Parathyroid adenoma (tissue), 2 donors: ENCODE data around the gene SLAMF1.

Experiments
- H2AFZ ChIP-seq: fragments of 300-600 bp; sonication (generic); one replicate; pipeline ENCODE4 v1.7.0; 2017; ENCODE audit warnings: antibody characterized with exemption, mild to moderate bottlenecking
- H3K27ac ChIP-seq: fragments of 300-600 bp; sonication (generic); one replicate; pipeline ENCODE4 v1.7.0; 2017
- H3K27me3 ChIP-seq: fragments of 300-600 bp; sonication (generic); one replicate; pipeline ENCODE4 v1.7.0; 2017; ENCODE audit warnings: low read length; ENCODE audit not compliant: control insufficient read depth, insufficient read depth
- H3K36me3 ChIP-seq: fragments of 300-600 bp; sonication (generic); one replicate; pipeline ENCODE4 v1.7.0; 2017; ENCODE audit warnings: low read length; ENCODE audit not compliant: control insufficient read depth, insufficient read depth
- H3K4me1 ChIP-seq: fragments of 300-600 bp; sonication (generic); one replicate; pipeline ENCODE4 v1.7.0; 2017; ENCODE audit warnings: control low read depth
- H3K4me2 ChIP-seq: fragments of 300-600 bp; sonication (generic); one replicate; pipeline ENCODE4 v1.7.0; 2017; ENCODE audit warnings: low read length
- H3K4me3 ChIP-seq: fragments of 300-600 bp; sonication (generic); one replicate; pipeline ENCODE4 v1.7.0; 2017; ENCODE audit warnings: low read depth, low read length
- H3K79me2 ChIP-seq: fragments of 300-600 bp; sonication (generic); one replicate; pipeline ENCODE4 v1.7.0; 2017; ENCODE audit warnings: control low read depth
- H3K9ac ChIP-seq: fragments of 300-600 bp; sonication (generic); one replicate; pipeline ENCODE4 v1.7.0; 2017; ENCODE audit warnings: mild to moderate bottlenecking
- H3K9me3 ChIP-seq: fragments of 300-600 bp; sonication (generic); one replicate; pipeline ENCODE4 v1.7.0; 2017; ENCODE audit warnings: low read length; ENCODE audit not compliant: control insufficient read depth
- CTCF ChIP-seq: fragments of 300-600 bp; sonication (generic); IDR thresholded peaks from one replicate; pipeline ENCODE4 v1.7.0; 2017; ENCODE audit warnings: antibody characterized with exemption, mild to moderate bottlenecking
- donor health status: primary hyperparathyroidism.

The SLAMF1 gene

GRCh38 chr1:160638540-160638857, 8.3 kb downstream of the SLAMF1 start:
- no peak for TF ChIP-seq CTCF
- H3K27me3 ChIP-seq: no peaks in the 10 kb centered on the region
- H3K27ac ChIP-seq: no peak overlapping the region
- no peaks in the 10 kb centered on the region for H3K79me2 ChIP-seq
- no peak overlapping the region for H3K4me2 ChIP-seq
- no peak overlapping the region for H3K9ac ChIP-seq
- H3K36me3 ChIP-seq: no peaks in the 10 kb centered on the region
- H3K4me3 ChIP-seq: no peak overlapping the region
- H3K4me1 ChIP-seq: no peaks in the 10 kb centered on the region
- no peaks in the 10 kb centered on the region for H3K9me3 ChIP-seq
- no peak overlapping the region for H2AFZ ChIP-seq

GRCh38 chr1:160637821-160638539, 8.9 kb downstream of the SLAMF1 start:
- Histone ChIP-seq H3K4me2 (no peak overlapping the region), H3K9me3 (no peaks in the 10 kb centered on the region), H3K4me1 (no peaks in the 10 kb centered on the region), H3K27ac (no peak overlapping the region), H3K9ac (no peak overlapping the region), H3K4me3 (no peak overlapping the region), H3K79me2 (no peaks in the 10 kb centered on the region), H3K27me3 (no peaks in the 10 kb centered on the region), H3K36me3 (no peaks in the 10 kb centered on the region), H2AFZ (no peak overlapping the region)
- no peak for TF ChIP-seq CTCF

- Histone ChIP-seq H2AFZ (no peak overlapping the region), H3K9ac (no peak overlapping the region), H3K27ac (no peak overlapping the region), H3K4me2 (no peak overlapping the region), H3K9me3 (no peaks in the 10 kb centered on the region), H3K4me3 (no peak overlapping the region), H3K79me2 (no peaks in the 10 kb centered on the region), H3K36me3 (no peaks in the 10 kb centered on the region), H3K4me1 (no peaks in the 10 kb centered on the region), H3K27me3 (no peaks in the 10 kb centered on the region)
- TF ChIP-seq CTCF: no peak
Measured at GRCh38 chr1:160637065-160637464, 9.8 kb downstream of the SLAMF1 start.

GRCh38 chr1:160636547-160636946, 10.3 kb downstream of the SLAMF1 start:
- H3K27me3 ChIP-seq: no peaks in the 10 kb centered on the region
- no peak overlapping the region for H2AFZ ChIP-seq
- no peaks in the 10 kb centered on the region for H3K79me2 ChIP-seq
- H3K4me1 ChIP-seq: no peaks in the 10 kb centered on the region
- no peak for TF ChIP-seq CTCF
- no peaks in the 10 kb centered on the region for H3K36me3 ChIP-seq
- H3K4me3 ChIP-seq: no peak overlapping the region
- H3K27ac ChIP-seq: no peak overlapping the region
- no peak overlapping the region for H3K4me2 ChIP-seq
- no peak overlapping the region for H3K9ac ChIP-seq
- H3K9me3 ChIP-seq: no peaks in the 10 kb centered on the region

GRCh38 chr1:160636076-160636475, 10.8 kb downstream of the SLAMF1 start:
- Histone ChIP-seq H3K9ac (no peak overlapping the region), H3K9me3 (no peaks in the 10 kb centered on the region), H3K27me3 (no peaks in the 10 kb centered on the region), H3K27ac (no peak overlapping the region), H3K79me2 (no peaks in the 10 kb centered on the region), H3K4me2 (no peak overlapping the region), H3K36me3 (no peaks in the 10 kb centered on the region), H3K4me1 (no peaks in the 10 kb centered on the region), H3K4me3 (no peak overlapping the region), H2AFZ (no peak overlapping the region)
- no peak for TF ChIP-seq CTCF
